SK-N-SH treated with all-trans-retinoic acid at 6 μM for 48 hours (cell line): ENCODE results near the gene GSAP.

Experiments
- ATAC-seq: fragments of 200-7000 bp; cut with Tn5 transposase; 3 replicates; pipeline ENCODE4 v1.9.1; 2020; ENCODE audit warnings: mild to moderate bottlenecking, moderate library complexity
- ARNTL ChIP-seq: fragments of 450-650 bp; formaldehyde crosslinking; IDR thresholded peaks from 2 replicates; pipeline ENCODE4 v1.5.0; 2020; ENCODE audit warnings: low read depth, mild to moderate bottlenecking, moderate library complexity, borderline replicate concordance
- BACH2 ChIP-seq: fragments of 250-450 bp; sonication (Bioruptor Pico); IDR thresholded peaks from 2 replicates; pipeline ENCODE4 v1.9.0; 2021; ENCODE audit warnings: mild to moderate bottlenecking, borderline replicate concordance
- CSDC2 ChIP-seq: fragments of 250-450 bp; sonication (Bioruptor Pico); IDR thresholded peaks from 2 replicates; pipeline ENCODE4 v1.5.0; 2020; ENCODE audit warnings: mild to moderate bottlenecking, moderate library complexity
- ESRRG ChIP-seq: fragments of 250-450 bp; sonication (Bioruptor Pico); IDR thresholded peaks from 2 replicates; pipeline ENCODE4 v1.6.1; 2021; ENCODE audit warnings: mild to moderate bottlenecking
- GLIS3 ChIP-seq: fragments of 250-450 bp; sonication (Bioruptor Pico); IDR thresholded peaks from 2 replicates; pipeline ENCODE4 v1.5.0; 2020; ENCODE audit warnings: mild to moderate bottlenecking, moderate library complexity
- ISL1 ChIP-seq: fragments of 250-450 bp; sonication (Bioruptor Pico); IDR thresholded peaks from 2 replicates; pipeline ENCODE4 v2.1.2; 2022; ENCODE audit warnings: mild to moderate bottlenecking, moderate library complexity
- OSR1 ChIP-seq: fragments of 250-450 bp; sonication (Bioruptor Pico); IDR thresholded peaks from 2 replicates; pipeline ENCODE4 v1.8.0; 2022; ENCODE audit warnings: moderate library complexity, mild to moderate bottlenecking, inconsistent platforms
- POU6F1 ChIP-seq: fragments of 250-450 bp; sonication (Bioruptor Pico); IDR thresholded peaks from 2 replicates; pipeline ENCODE4 v1.8.0; 2021; ENCODE audit warnings: low read depth, mild to moderate bottlenecking, moderate library complexity, borderline replicate concordance
- PPARA ChIP-seq: fragments of 250-450 bp; sonication (Bioruptor Pico); IDR thresholded peaks from 2 replicates; pipeline ENCODE4 v1.5.0; 2020; ENCODE audit warnings: mild to moderate bottlenecking, borderline replicate concordance
- RARB ChIP-seq: fragments of 250-450 bp; sonication (Bioruptor Pico); IDR thresholded peaks from 2 replicates; pipeline ENCODE4 v1.8.0; 2021; ENCODE audit warnings: mild to moderate bottlenecking, moderate library complexity
- SNAI2 ChIP-seq: fragments of 250-450 bp; sonication (Bioruptor Pico); IDR thresholded peaks from 2 replicates; pipeline ENCODE4 v1.5.0; 2020; ENCODE audit warnings: mild to moderate bottlenecking, moderate library complexity
- TCF4 ChIP-seq: fragments of 250-450 bp; sonication (Bioruptor Pico); IDR thresholded peaks from 2 replicates; pipeline ENCODE4 v1.8.0; 2021; ENCODE audit warnings: mild to moderate bottlenecking, moderate library complexity, borderline replicate concordance
- TOX ChIP-seq: fragments of 250-450 bp; sonication (Bioruptor Pico); IDR thresholded peaks from 2 replicates; pipeline ENCODE4 v1.8.0; 2021; ENCODE audit warnings: mild to moderate bottlenecking, moderate library complexity, borderline replicate concordance
- TSHZ2 ChIP-seq: fragments of 250-450 bp; sonication (Bioruptor Pico); IDR thresholded peaks from 2 replicates; pipeline ENCODE4 v1.5.0; 2020; ENCODE audit warnings: mild to moderate bottlenecking, moderate library complexity
- ZC3H10 ChIP-seq: fragments of 250-450 bp; sonication (Bioruptor Pico); IDR thresholded peaks from 2 replicates; pipeline ENCODE4 v1.5.1; 2021; ENCODE audit warnings: mild to moderate bottlenecking, moderate library complexity
- ZFP3 ChIP-seq: fragments of 250-450 bp; sonication (Bioruptor Pico); IDR thresholded peaks from 2 replicates; pipeline ENCODE4 v1.5.0; 2020; ENCODE audit warnings: mild to moderate bottlenecking, moderate library complexity
- ZFP30 ChIP-seq: fragments of 450-650 bp; formaldehyde crosslinking; IDR thresholded peaks from 2 replicates; pipeline ENCODE4 v1.5.0; 2022; ENCODE audit warnings: mild to moderate bottlenecking, moderate library complexity
- ZNF565 ChIP-seq: fragments of 450-650 bp; formaldehyde crosslinking; conservative IDR thresholded peaks from 2 replicates; pipeline ENCODE4 v1.5.0; 2020; ENCODE audit warnings: low read depth, mild to moderate bottlenecking, moderate library complexity
- ZNF70 ChIP-seq: fragments of 450-650 bp; formaldehyde crosslinking; IDR thresholded peaks from 2 replicates; pipeline ENCODE4 v1.5.0; 2020; ENCODE audit warnings: mild to moderate bottlenecking, moderate library complexity
- ZNF8 ChIP-seq: fragments of 450-650 bp; formaldehyde crosslinking; IDR thresholded peaks from 2 replicates; pipeline ENCODE4 v1.5.0; 2020; ENCODE audit warnings: mild to moderate bottlenecking, moderate library complexity
- TF ChIP-seq, protein P1 (sequence below): fragments of 250-450 bp; sonication (Bioruptor Pico); IDR thresholded peaks from 2 replicates; pipeline ENCODE4 v1.5.1; 2021; ENCODE audit warnings: mild to moderate bottlenecking, moderate library complexity
- TF ChIP-seq, protein P2 (sequence below): fragments of 250-450 bp; sonication (Bioruptor Pico); IDR thresholded peaks from 2 replicates; pipeline ENCODE4 v1.8.0; 2020; ENCODE audit warnings: mild to moderate bottlenecking, moderate library complexity, borderline replicate concordance
- TF ChIP-seq, protein P3 (sequence below): fragments of 250-450 bp; sonication (Bioruptor Pico); IDR thresholded peaks from 2 replicates; pipeline ENCODE4 v1.5.1; 2020; ENCODE audit warnings: low read depth, mild to moderate bottlenecking, moderate library complexity

Gene GSAP

GRCh38 chr7:77353407-77353721 is 62.8 kb downstream of the GSAP start (continued):
- TF ChIP-seq, protein P1, sequence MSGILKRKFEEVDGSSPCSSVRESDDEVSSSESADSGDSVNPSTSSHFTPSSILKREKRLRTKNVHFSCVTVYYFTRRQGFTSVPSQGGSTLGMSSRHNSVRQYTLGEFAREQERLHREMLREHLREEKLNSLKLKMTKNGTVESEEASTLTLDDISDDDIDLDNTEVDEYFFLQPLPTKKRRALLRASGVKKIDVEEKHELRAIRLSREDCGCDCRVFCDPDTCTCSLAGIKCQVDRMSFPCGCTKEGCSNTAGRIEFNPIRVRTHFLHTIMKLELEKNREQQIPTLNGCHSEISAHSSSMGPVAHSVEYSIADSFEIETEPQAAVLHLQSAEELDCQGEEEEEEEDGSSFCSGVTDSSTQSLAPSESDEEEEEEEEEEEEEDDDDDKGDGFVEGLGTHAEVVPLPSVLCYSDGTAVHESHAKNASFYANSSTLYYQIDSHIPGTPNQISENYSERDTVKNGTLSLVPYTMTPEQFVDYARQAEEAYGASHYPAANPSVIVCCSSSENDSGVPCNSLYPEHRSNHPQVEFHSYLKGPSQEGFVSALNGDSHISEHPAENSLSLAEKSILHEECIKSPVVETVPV (CRISPR knock-in tag): peak; percentile 68; the same call in 1 of the 2 replicates
- peak; percentile 90; the same call in 1 of the 2 replicates for TF ChIP-seq RARB (CRISPR knock-in tag)
- TF ChIP-seq, protein P2, sequence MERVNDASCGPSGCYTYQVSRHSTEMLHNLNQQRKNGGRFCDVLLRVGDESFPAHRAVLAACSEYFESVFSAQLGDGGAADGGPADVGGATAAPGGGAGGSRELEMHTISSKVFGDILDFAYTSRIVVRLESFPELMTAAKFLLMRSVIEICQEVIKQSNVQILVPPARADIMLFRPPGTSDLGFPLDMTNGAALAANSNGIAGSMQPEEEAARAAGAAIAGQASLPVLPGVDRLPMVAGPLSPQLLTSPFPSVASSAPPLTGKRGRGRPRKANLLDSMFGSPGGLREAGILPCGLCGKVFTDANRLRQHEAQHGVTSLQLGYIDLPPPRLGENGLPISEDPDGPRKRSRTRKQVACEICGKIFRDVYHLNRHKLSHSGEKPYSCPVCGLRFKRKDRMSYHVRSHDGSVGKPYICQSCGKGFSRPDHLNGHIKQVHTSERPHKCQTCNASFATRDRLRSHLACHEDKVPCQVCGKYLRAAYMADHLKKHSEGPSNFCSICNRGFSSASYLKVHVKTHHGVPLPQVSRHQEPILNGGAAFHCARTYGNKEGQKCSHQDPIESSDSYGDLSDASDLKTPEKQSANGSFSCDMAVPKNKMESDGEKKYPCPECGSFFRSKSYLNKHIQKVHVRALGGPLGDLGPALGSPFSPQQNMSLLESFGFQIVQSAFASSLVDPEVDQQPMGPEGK (CRISPR knock-in tag): 0 out of 2 replicates have a peak, but pooled peaks have one; percentile 14

GRCh38 chr7:77352665-77353406 is 63.3 kb downstream of the GSAP start:
- TF ChIP-seq ARNTL (CRISPR knock-in tag) (no peak), ZFP30 (CRISPR knock-in tag) (no peak), BACH2 (CRISPR knock-in tag) (no peak), SNAI2 (CRISPR knock-in tag) (no peak), CSDC2 (no peak), RARB (CRISPR knock-in tag) (no peak; the same call in 1 of the 2 replicates), PPARA (CRISPR knock-in tag) (no peak), TOX (no peak), OSR1 (CRISPR knock-in tag) (no peak), GLIS3 (CRISPR knock-in tag) (no peak), ISL1 (CRISPR knock-in tag) (no peak; the same call in 1 of the 2 replicates), ZNF70 (CRISPR knock-in tag) (no peak), ZNF565 (no peak), TSHZ2 (CRISPR knock-in tag) (no peak), TCF4 (CRISPR knock-in tag) (peak; percentile 64; the same call in 1 of the 2 replicates), POU6F1 (CRISPR knock-in tag) (no peak), ESRRG (CRISPR knock-in tag) (0 out of 2 replicates have a peak, but pooled peaks have one; percentile 29), ZFP3 (CRISPR knock-in tag) (no peak), ZC3H10 (CRISPR knock-in tag) (no peak), ZNF8 (CRISPR knock-in tag) (no peak; the same call in 1 of the 2 replicates)
- TF ChIP-seq, protein P1 (CRISPR knock-in tag): no peak
- TF ChIP-seq, protein P2 (CRISPR knock-in tag): 0 out of 2 replicates have a peak, but pooled peaks have one; percentile 89
- TF ChIP-seq, protein P3, sequence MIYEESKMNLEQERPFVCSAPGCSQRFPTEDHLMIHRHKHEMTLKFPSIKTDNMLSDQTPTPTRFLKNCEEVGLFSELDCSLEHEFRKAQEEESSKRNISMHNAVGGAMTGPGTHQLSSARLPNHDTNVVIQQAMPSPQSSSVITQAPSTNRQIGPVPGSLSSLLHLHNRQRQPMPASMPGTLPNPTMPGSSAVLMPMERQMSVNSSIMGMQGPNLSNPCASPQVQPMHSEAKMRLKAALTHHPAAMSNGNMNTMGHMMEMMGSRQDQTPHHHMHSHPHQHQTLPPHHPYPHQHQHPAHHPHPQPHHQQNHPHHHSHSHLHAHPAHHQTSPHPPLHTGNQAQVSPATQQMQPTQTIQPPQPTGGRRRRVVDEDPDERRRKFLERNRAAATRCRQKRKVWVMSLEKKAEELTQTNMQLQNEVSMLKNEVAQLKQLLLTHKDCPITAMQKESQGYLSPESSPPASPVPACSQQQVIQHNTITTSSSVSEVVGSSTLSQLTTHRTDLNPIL (CRISPR knock-in tag): no peak; the same call in 1 of the 2 replicates
- peak; percentile 41 for ATAC-seq
